Adrenal gland (tissue), 5 donors: ENCODE results near the gene GRB14.

Source experiments
- POLR2A ChIP-seq, 2 donors: fragments of 450-650 bp; IDR thresholded peaks; one replicate each; pipeline ENCODE4 v1.6.1; 2017; ENCODE audit warnings: antibody characterized with exemption in 2 of 2, mild to moderate bottlenecking in 2 of 2, moderate library complexity in 1 of 2
- TF ChIP-seq, protein P1 (sequence below), 6 experiments: fragments of 450-650 bp in 4 of 6; fragments of 200-600 bp in 2 of 6; sonication (generic) in 1 of 6; IDR thresholded peaks; 1 replicate in 5 of 6; 2 replicates in 1 of 6; pipeline versions ENCODE4 v1.5.1 to v1.8.0; 2016 to 2021; ENCODE audit warnings: antibody characterized with exemption in 6 of 6, mild to moderate bottlenecking in 2 of 6, moderate library complexity in 1 of 6
- donor health status: DM: no; HTN: no; CAD: no.

DNA sequence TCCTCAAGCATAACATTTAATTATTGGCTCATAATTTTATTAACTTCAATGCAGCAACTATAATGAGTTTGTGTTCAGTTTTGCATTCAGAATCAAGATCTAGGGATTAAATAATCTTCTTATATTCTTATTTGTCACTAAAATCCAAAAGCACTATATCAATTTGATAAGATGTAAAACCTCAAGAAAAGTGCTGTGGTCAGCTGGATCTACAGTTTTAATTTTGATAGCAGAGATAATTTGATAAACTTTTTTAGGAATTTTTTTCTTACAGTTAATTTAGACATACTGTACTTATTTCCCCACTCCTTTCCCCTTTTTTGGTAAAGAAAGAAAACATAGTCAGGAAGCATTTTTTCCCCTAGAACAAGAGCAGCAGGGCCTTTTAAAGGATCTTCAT is 146.4 kb downstream of the GRB14 start:
- TF ChIP-seq, protein P1, sequence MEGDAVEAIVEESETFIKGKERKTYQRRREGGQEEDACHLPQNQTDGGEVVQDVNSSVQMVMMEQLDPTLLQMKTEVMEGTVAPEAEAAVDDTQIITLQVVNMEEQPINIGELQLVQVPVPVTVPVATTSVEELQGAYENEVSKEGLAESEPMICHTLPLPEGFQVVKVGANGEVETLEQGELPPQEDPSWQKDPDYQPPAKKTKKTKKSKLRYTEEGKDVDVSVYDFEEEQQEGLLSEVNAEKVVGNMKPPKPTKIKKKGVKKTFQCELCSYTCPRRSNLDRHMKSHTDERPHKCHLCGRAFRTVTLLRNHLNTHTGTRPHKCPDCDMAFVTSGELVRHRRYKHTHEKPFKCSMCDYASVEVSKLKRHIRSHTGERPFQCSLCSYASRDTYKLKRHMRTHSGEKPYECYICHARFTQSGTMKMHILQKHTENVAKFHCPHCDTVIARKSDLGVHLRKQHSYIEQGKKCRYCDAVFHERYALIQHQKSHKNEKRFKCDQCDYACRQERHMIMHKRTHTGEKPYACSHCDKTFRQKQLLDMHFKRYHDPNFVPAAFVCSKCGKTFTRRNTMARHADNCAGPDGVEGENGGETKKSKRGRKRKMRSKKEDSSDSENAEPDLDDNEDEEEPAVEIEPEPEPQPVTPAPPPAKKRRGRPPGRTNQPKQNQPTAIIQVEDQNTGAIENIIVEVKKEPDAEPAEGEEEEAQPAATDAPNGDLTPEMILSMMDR (IDR thresholded peaks at IDR 0.05): no peak
- no peak for TF ChIP-seq POLR2A (IDR thresholded peaks at IDR 0.05)
